Stimulated activated CD4-positive, alpha-beta T cell treated with anti-CD3 and anti-CD28 coated beads, Interleukin-1b, Interleukin-23, amount 100 ng/mL, for 1 hour (primary cell): Measurements from ENCODE around the gene AOC2.
"Not testable (repeated sequence)": the region's sequence is repeated elsewhere in the genome, so short reads cannot be mapped to it uniquely, and the experiment has no call there.

Experiments used
- DNase-seq, 2 donors: peaks; one replicate each; pipeline ENCODE4 v3.0.0-alpha.2; 2020; ENCODE audit warnings: low read depth in 2 of 2

AOC2 gene

GRCh38 chr17:42881706-42882105 lies 37.3 kb downstream of the AOC2 start:
- not testable (repeated sequence) for DNase-seq

GRCh38 chr17:42882166-42882565 lies 37.8 kb downstream of the AOC2 start:
- DNase-seq: no peak

GRCh38 chr17:42883802-42884558 lies 39.6 kb downstream of the AOC2 start:
- no peak for DNase-seq

GRCh38 chr17:42885806-42886205 lies 41.4 kb downstream of the AOC2 start:
- DNase-seq: not testable (repeated sequence)

- no peak for DNase-seq
These were observed 42.1 kb downstream of the AOC2 start for GRCh38 chr17:42886283-42887176.

- DNase-seq: no peak
These were observed 45.4 kb downstream of the AOC2 start for GRCh38 chr17:42889809-42890208.

GRCh38 chr17:42891539-42892152 lies 47.3 kb downstream of the AOC2 start:
- no peak for DNase-seq

GRCh38 chr17:42893359-42893758 lies 49.0 kb downstream of the AOC2 start:
- no peak for DNase-seq

- DNase-seq: no peak
These were observed 50.2 kb downstream of the AOC2 start for GRCh38 chr17:42894283-42895184.

GRCh38 chr17:42895185-42895555 lies 50.8 kb downstream of the AOC2 start:
- DNase-seq: no peak

GRCh38 chr17:42898147-42898811 lies 53.9 kb downstream of the AOC2 start:
- no peak for DNase-seq

GRCh38 chr17:42899981-42900380 lies 55.6 kb downstream of the AOC2 start:
- not testable (repeated sequence) for DNase-seq
